Brain pericyte (primary cell): ENCODE results near the gene DPAGT1.
"Not testable (repeated sequence)": the region's sequence is repeated elsewhere in the genome, so short reads cannot be mapped to it uniquely, and the experiment has no call there.

ENCODE experiments used
- DNase-seq: peaks from one replicate; pipeline ENCODE4 v3.0.0-alpha.2; 2012; ENCODE audit warnings: low read depth, low spot score

Gene DPAGT1

GRCh38 chr11:119093942-119094815, 7.5 kb downstream of the DPAGT1 start:
- no peak for DNase-seq

GRCh38 chr11:119092880-119093842, 8.5 kb downstream of the DPAGT1 start:
- DNase-seq, result no peak

DNA sequence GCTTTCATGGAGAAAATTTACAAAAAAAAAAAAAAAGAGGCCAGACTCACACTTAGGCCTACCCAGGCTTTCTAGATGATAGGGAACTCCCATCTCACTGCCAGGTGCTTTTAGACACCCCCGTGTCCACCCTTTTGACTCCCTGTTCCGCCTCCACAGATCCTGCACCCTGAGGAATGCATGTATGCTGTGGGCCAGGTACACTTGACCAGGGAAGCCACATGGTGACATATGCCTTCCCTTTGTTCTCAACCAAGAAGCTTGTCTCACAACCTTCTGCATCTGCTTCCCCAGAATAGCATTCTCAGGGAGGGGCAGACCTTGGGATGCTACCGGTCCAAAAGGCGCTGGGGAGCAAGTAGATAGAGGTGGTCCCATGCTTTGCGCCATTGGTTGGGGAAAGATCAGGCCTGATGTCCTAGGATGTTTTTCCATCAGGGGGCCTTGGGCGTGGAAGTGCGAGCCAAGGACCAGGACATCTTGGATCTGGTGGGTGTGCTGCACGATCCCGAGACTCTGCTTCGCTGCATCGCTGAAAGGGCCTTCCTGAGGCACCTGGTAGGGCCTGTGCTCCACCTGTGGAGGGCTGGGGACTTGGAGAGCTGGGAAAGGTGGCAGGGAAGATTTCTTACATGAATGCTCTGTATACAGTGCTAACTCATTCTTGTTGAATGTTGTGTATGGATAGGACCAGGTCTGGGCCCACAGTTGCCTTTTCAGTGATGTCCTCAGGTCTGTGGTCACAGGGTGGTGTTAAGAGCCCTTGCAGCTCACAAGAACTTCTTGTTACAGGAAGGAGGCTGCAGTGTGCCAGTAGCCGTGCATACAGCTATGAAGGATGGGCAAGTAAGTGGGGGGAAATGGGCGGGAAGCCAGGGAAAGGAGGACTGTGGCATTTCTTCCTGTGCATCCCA, 9.4 kb downstream of the DPAGT1 start:
- no peak for DNase-seq

GRCh38 chr11:119091178-119091577, 10.5 kb downstream of the DPAGT1 start:
- no peak for DNase-seq

GRCh38 chr11:119089319-119089718, 12.3 kb downstream of the DPAGT1 start:
- no peak for DNase-seq

GRCh38 chr11:119088406-119088805, 13.2 kb downstream of the DPAGT1 start:
- no peak for DNase-seq

GRCh38 chr11:119087747-119088241, 13.9 kb downstream of the DPAGT1 start:
- no peak for DNase-seq

GRCh38 chr11:119087123-119087522, 14.5 kb downstream of the DPAGT1 start:
- DNase-seq, result no peak

- no peak for DNase-seq
Measured at GRCh38 chr11:119085437-119085847, 16.2 kb downstream of the DPAGT1 start.

DNA sequence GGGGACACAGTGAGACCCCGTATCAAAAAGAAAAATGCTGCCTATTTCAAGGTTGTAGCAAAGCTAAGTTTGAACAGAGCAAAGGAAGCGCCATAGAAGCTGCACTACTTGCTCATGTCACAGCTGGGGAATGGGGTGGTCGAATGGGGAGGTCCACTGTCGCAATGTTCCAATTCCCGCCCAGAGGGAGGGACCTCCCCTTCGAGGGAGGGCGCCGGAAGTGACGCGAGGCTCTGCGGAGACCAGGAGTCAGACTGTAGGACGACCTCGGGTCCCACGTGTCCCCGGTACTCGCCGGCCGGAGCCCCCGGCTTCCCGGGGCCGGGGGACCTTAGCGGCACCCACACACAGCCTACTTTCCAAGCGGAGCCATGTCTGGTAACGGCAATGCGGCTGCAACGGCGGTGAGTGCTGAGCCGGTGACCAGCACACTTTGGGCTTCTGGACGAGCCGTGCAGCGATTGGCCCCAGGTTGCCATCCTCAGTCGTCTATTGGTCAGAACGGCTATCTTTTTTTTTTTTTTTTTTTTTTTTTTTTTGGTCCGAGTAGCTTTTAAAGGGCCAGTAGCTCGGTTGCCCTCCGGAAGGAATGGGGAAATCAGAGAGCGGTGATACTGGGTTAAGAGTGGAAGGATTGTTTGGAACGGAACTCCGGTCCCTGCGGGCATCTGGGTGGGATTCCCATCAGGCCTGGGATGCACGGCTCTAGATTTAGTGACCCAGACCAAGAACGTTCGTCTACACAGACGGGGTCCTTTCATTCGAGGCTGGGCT, 16.8 kb downstream of the DPAGT1 start, which contains the start of gene HMBS:
Gene HMBS (plus strand): TSS at position 219 of the 774 bp plus-strand sequence. CDS start 153 bp downstream, at position 372.
- peak; percentile 77 for DNase-seq

DNA sequence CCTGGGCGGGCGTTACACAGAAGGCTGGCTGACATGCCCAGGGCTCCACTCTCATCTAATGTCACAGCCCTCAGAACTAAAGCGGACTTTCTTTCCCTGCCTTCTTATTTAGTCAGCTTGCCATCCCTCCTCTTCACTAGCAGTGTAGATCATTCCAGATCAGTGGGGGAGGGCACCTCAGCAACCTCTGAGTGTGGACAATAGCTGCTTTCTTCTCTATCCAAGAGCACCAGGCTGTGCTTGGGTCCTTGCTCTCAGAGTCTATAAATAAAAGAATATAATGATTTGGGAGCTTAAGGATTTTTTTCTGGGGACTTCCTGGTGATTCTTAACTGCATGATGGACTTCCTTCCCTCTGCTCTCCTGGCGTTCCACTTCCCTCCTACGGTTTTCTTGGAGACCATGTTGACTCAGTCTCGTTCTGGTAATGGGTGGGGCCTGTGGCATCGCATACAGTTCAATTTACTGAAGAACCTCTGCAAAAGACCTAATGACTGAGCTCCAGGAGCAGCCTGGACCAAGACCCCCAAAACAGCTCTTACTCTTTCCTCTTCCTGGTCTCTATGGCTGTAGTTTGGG, 19.9 kb downstream of the DPAGT1 start:
- no peak for DNase-seq

GRCh38 chr11:119078675-119079420, 22.8 kb downstream of the DPAGT1 start:
- no peak for DNase-seq

DNA sequence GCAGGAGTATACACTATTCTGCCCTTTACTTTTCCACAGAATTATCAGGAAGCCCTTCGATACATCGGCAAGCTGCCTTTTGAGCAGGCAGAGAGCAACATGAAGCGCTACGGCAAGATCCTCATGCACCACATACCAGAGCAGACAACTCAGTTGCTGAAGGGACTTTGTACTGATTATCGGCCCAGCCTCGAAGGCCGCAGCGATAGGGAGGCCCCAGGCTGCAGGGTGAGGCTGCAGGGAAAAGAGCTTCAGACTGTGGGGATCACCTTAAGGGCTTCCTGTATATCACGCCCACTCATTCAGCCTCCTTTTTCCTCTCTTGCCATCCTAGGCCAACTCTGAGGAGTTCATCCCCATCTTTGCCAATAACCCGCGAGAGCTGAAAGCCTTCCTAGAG, 23.8 kb downstream of the DPAGT1 start:
- no peak for DNase-seq

DNA sequence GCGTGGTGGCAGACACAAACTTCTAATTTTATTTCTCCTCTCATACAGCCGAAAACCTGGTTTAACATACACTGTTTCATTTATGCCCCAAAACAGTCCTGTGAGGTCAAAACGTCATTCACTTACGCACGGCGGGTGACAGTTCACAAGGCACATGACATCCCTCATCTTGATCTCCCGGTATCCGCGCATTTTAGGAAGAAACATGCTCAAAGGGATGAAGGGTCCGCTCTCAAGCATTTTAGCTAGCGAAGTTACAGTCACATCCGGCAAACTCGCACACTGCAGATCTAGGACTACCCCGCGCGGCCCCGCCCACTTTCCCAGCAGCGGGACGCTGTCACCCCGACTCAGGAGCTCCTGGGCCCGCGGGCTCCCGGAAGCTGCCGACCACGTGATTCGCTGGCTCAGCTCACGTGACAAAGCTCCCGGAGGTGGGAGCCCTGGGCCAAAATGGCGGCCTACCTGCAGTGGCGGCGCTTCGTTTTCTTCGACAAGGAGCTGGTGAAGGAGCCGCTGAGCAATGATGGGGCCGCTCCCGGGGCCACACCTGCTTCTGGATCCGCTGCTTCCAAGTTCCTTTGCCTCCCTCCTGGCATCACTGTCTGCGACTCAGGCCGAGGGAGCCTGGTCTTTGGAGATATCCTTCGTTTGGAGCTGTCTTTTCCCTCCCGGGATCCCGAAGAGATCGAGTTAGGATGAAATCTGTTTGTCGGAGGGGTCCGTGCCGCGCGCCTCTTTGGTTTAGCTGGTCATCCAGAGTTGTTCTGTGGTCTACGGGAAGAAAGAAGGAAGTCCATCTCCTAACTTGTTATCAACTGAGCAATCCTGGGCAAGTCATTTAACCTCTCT, 34.1 kb downstream of the DPAGT1 start, which contains the start of gene VPS11:
Gene VPS11 (plus strand): TSS at position 448 of the 852 bp plus-strand sequence. CDS start 6 bp downstream, at position 454.
- peak; percentile 79 for DNase-seq

DNA sequence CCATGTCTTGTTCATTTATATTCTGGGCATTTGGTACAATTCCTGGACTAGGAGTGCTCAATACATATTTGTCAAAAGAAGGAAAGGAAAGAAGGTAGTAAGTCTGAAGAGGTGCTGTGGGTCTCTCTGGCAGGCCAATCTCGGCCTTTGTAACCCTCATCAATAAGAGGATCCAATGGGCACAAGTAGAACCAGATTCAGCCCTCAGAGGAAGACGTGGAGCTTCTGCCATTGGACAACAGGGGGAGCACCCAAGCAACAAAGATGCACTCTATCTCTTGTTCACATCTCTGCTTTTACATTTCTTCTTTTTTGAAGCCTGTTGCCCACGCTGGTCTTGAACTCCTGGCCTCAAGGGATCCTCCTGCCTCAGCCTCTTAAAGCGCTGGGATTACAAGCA, 36.3 kb downstream of the DPAGT1 start:
- no peak for DNase-seq

DNA sequence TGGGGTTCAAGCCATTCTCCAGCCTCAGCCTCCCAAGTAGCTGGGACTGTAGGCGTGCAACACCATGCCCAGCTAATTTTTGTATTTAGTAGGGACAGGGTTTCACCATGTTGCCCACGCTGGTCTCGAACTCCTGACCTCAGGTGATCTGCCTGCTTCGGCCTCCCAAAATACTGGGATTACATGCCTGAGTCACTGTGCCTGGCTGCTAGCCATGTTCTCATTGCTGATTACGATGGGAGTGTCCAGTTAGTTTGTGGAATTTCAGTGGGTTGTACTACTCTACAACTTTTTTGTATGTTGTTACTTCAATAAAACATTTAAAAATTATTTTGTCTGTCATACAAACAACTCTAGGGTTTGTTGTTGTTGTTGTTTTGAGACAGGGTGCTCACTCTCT, 38.9 kb downstream of the DPAGT1 start:
- no peak for DNase-seq

- DNase-seq, result no peak
Measured at GRCh38 chr11:119061256-119061655, 40.4 kb downstream of the DPAGT1 start.

DNA sequence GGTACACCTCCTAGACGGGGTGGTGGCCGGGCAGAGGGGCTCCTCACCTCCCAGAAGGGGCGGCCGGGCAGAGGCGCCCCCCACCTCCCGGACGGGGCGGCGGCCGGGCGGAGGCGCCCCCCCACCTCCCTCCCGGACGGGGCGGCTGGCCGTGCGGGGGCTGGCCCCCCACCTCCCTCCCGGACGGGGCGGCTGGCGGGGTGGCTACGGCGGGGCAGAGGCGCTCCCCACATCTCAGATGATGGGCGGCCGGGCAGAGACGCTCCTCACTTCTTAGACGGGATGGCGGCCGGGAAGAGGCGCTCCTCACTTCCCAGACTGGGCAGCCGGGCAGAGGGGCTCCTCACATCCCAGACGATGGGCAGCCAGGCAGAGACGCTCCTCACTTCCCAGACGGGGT, 42.5 kb downstream of the DPAGT1 start:
- not testable (repeated sequence) for DNase-seq
